ENCODE data around the gene CADM2.
"Not testable (repeated sequence)": the region's sequence is repeated elsewhere in the genome, so short reads cannot be mapped to it uniquely, and the experiment has no call there.

CADM2 gene

GRCh38 chr3:85670634-85671205 is 711.9 kb downstream of the CADM2 start:
- DNase-seq (ENCODE audit: low read depth, low spot score), result no peak

- DNase-seq (ENCODE audit: low read depth, low spot score), result no peak
These were observed 714.0 kb downstream of the CADM2 start for GRCh38 chr3:85672761-85673160.

GRCh38 chr3:85678713-85679112 is 719.9 kb downstream of the CADM2 start:
- no peak for DNase-seq (ENCODE audit: low read depth, low spot score)

- no peak for DNase-seq (ENCODE audit: low read depth, low spot score)
These were observed 723.1 kb downstream of the CADM2 start for GRCh38 chr3:85681906-85682305.

- DNase-seq (ENCODE audit: low read depth, low spot score), result no peak
These were observed 732.4 kb downstream of the CADM2 start for GRCh38 chr3:85691196-85691595.

GRCh38 chr3:85697156-85697555 is 738.4 kb downstream of the CADM2 start:
- no peak for DNase-seq (ENCODE audit: low read depth, low spot score)

GRCh38 chr3:85706130-85706529 is 747.3 kb downstream of the CADM2 start:
- DNase-seq (ENCODE audit: low read depth, low spot score), result no peak

GRCh38 chr3:85708325-85708724 is 749.5 kb downstream of the CADM2 start:
- not testable (repeated sequence) for DNase-seq (ENCODE audit: low read depth, low spot score)

- DNase-seq (ENCODE audit: low read depth, low spot score), result no peak
These were observed 750.6 kb downstream of the CADM2 start for GRCh38 chr3:85709346-85709892.

GRCh38 chr3:85710490-85710889 is 751.7 kb downstream of the CADM2 start:
- DNase-seq (ENCODE audit: low read depth, low spot score), result no peak

- no peak for DNase-seq (ENCODE audit: low read depth, low spot score)
These were observed 762.8 kb downstream of the CADM2 start for GRCh38 chr3:85721409-85722145.

GRCh38 chr3:85725809-85726208 is 767.0 kb downstream of the CADM2 start:
- no peak for DNase-seq (ENCODE audit: low read depth, low spot score)

GRCh38 chr3:85726241-85726640 is 767.5 kb downstream of the CADM2 start:
- DNase-seq (ENCODE audit: low read depth, low spot score), result no peak

- no peak for DNase-seq (ENCODE audit: low read depth, low spot score)
These were observed 779.1 kb downstream of the CADM2 start for GRCh38 chr3:85737846-85738245.

- no peak for DNase-seq (ENCODE audit: low read depth, low spot score)
These were observed 781.8 kb downstream of the CADM2 start for GRCh38 chr3:85740561-85740960.

- no peak for DNase-seq (ENCODE audit: low read depth, low spot score)
These were observed 799.7 kb downstream of the CADM2 start for GRCh38 chr3:85758442-85758841.

- DNase-seq (ENCODE audit: low read depth, low spot score), result no peak
These were observed 801.6 kb downstream of the CADM2 start for GRCh38 chr3:85760342-85760741.

- no peak for DNase-seq (ENCODE audit: low read depth, low spot score)
These were observed 822.0 kb downstream of the CADM2 start for GRCh38 chr3:85780806-85781205.

GRCh38 chr3:85781806-85782205 is 823.0 kb downstream of the CADM2 start:
- DNase-seq (ENCODE audit: low read depth, low spot score), result no peak

- no peak for DNase-seq (ENCODE audit: low read depth, low spot score)
These were observed 824.5 kb downstream of the CADM2 start for GRCh38 chr3:85783291-85783690.

- DNase-seq (ENCODE audit: low read depth, low spot score), result no peak
These were observed 827.0 kb downstream of the CADM2 start for GRCh38 chr3:85785766-85786165.

GRCh38 chr3:85790445-85791030 is 831.7 kb downstream of the CADM2 start:
- DNase-seq (ENCODE audit: low read depth, low spot score), result no peak

GRCh38 chr3:85796140-85796539 is 837.4 kb downstream of the CADM2 start:
- DNase-seq (ENCODE audit: low read depth, low spot score), result no peak
